Type B pancreatic cell (in vitro differentiated cells): ENCODE data around the gene DISP2. TPM values are rescaled to one million over a fixed set of nuclear protein-coding genes. Genes with fewer than 3 reads are reported as not detected.

Experiments
- DNase-seq: peaks from one replicate; pipeline ENCODE4 v3.0.0; 2021; ENCODE audit warnings: mixed read lengths; ENCODE audit not compliant: unreplicated experiment; ENCODE audit errors: extremely low spot score
- H3K27ac Mint-ChIP-seq: 2 replicates; pipeline ENCODE4 v1.8.0; 2021; ENCODE audit warnings: mild to moderate bottlenecking, mixed read lengths
- H3K27me3 Mint-ChIP-seq: 2 replicates; pipeline ENCODE4 v1.8.0; 2021; ENCODE audit warnings: mixed read lengths
- H3K36me3 Mint-ChIP-seq: 2 replicates; pipeline ENCODE4 v1.8.0; 2021; ENCODE audit warnings: mixed read lengths
- H3K4me1 Mint-ChIP-seq: one replicate; pipeline ENCODE4 v1.8.0; 2021; ENCODE audit warnings: mixed read lengths; ENCODE audit not compliant: unreplicated experiment
- H3K4me3 Mint-ChIP-seq: 2 replicates; pipeline ENCODE4 v1.8.0; 2021; ENCODE audit warnings: mild to moderate bottlenecking, mixed read lengths
- H3K9me3 Mint-ChIP-seq: 2 replicates; pipeline ENCODE4 v1.8.0; 2021; ENCODE audit warnings: mixed read lengths
- total RNA-seq: library from RNA; stranded (reverse); gene quantifications from 2 replicates; pipeline ENCODE4 v1.2.1, GENCODE V29; 2021; ENCODE audit warnings: low replicate concordance
- TF ChIP-seq, protein P1 (sequence below): fragments of 200-600 bp; sonication (generic); conservative IDR thresholded peaks from 2 replicates; pipeline ENCODE4 v1.5.0; 2021; ENCODE audit warnings: antibody characterized with exemption, mild to moderate bottlenecking

DISP2 gene
- total RNA-seq, 1 donor from 2014 or later = 1.8 TPM

- Mint-ChIP-seq H3K9me3 (no peaks in the 10 kb centered on the region), H3K27me3 (no peaks in the 10 kb centered on the region), H3K4me1 (peaks cover 20% of the 10 kb centered on the region), H3K27ac (no peak overlapping the region), H3K4me3 (no peak overlapping the region), H3K36me3 (peaks cover 33% of the 10 kb centered on the region)
- TF ChIP-seq, protein P1, sequence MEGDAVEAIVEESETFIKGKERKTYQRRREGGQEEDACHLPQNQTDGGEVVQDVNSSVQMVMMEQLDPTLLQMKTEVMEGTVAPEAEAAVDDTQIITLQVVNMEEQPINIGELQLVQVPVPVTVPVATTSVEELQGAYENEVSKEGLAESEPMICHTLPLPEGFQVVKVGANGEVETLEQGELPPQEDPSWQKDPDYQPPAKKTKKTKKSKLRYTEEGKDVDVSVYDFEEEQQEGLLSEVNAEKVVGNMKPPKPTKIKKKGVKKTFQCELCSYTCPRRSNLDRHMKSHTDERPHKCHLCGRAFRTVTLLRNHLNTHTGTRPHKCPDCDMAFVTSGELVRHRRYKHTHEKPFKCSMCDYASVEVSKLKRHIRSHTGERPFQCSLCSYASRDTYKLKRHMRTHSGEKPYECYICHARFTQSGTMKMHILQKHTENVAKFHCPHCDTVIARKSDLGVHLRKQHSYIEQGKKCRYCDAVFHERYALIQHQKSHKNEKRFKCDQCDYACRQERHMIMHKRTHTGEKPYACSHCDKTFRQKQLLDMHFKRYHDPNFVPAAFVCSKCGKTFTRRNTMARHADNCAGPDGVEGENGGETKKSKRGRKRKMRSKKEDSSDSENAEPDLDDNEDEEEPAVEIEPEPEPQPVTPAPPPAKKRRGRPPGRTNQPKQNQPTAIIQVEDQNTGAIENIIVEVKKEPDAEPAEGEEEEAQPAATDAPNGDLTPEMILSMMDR = no peak
- DNase-seq = no peak
These were observed 28.5 kb downstream of the DISP2 start for GRCh38 chr15:40386480-40386879.

DNA sequence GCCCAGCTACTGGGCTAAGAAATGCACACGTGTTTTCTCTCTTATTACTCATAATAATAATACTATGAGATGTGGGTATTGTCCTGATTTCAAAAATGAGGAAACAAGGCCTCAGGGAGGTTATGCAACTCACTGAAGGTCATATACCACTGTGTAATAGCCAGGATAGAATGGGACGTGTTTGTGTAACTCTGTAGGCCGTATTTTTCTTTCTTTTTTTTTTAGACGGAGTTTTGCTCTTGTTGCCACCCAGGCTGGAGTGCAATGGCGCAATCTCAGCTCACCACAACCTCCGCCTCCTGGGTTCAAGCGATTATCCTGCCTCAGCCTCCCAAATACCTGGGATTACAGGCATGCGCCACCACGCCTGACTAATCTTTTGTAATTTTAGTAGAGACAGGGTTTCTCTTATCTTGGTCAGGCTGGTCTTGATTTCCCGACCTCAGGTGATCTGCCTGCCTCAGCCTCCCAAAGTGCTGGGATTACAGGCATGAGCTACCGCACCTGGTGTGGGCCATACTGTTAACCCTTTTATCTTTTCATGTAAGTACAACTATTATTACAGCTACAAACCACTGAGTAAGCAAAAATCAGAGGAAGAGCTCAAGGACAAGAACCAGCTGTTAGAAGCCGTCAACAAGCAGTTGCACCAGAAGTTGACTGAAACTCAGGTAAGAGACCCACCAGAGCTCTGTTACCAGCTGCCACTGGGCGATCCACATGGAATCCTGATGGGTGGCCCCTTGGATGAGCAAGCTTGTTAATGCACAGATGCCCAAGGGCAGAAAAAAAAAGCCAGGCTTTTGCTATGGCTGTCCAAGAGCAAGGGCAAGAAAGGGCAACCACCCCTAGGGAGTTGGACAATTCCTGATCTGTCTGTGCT, 31.2 kb downstream of the DISP2 start:
- TF ChIP-seq, protein P1 = no peak
- DNase-seq = no peak
- Mint-ChIP-seq H3K27me3 (no peaks in the 10 kb centered on the region), H3K4me1 (peaks cover 7% of the 10 kb centered on the region), H3K36me3 (peaks cover 43% of the 10 kb centered on the region), H3K9me3 (no peaks in the 10 kb centered on the region), H3K27ac (no peak overlapping the region), H3K4me3 (no peak overlapping the region)

GRCh38 chr15:40389824-40390595, 32.0 kb downstream of the DISP2 start:
- Mint-ChIP-seq H3K4me3 (no peak overlapping the region), H3K36me3 (peaks cover 43% of the 10 kb centered on the region), H3K4me1 (no peaks in the 10 kb centered on the region), H3K27ac (no peak overlapping the region), H3K27me3 (no peaks in the 10 kb centered on the region), H3K9me3 (no peaks in the 10 kb centered on the region)
- DNase-seq = no peak
- TF ChIP-seq, protein P1 = no peak

DNA sequence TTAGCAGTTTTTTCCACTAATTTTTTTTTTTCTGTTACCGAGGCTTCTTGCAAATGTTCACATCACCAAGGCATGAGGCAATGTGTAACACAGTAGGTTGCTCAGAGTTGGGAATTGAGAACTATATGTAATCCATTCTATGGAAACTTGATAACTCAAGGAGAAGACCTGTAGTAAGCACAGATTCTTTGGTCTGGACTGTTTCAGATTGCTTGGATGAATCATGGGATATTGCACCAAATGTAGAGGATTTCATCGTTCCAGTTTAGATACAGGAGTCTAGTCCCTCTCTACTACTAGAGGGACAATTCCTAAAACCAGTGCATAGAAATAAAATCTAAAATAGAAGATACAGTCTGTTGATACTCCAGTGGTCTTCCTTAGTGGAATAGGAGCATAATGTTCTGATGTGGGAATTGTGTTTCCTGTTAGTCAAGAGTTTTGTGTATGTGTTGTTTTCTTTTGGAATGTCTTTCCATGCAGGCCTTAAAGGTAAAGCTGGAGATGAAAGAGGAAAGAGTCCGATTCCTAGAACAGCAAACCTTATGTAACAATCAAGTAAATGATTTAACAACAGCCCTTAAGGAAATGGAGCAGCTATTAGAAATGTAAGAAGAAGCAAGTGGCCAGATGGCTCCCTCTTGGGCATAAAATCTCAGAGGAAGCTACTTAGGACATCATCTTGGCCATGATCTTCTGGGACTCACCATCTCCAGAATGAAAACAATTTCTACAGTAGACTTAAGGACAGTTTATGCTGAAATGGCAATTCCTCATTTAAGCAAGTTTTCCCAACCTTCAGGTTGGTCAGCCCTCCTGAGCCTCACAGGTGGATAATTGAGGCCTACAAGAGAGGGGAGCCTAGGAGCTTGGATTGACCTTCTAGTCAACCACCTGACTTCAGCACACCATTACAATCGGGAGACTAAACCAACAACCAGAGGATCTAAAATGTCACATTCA, 35.2 kb downstream of the DISP2 start:
- no peaks in the 10 kb centered on the region for H3K4me1 Mint-ChIP-seq
- no peak overlapping the region for H3K27ac Mint-ChIP-seq
- no peaks in the 10 kb centered on the region for H3K9me3 Mint-ChIP-seq
- DNase-seq = no peak
- H3K4me3 Mint-ChIP-seq = no peak overlapping the region
- no peaks in the 10 kb centered on the region for H3K27me3 Mint-ChIP-seq
- TF ChIP-seq, protein P1 = no peak
- H3K36me3 Mint-ChIP-seq = peaks cover 28% of the 10 kb centered on the region
